Medulla oblongata (tissue), 1 donor: Measurements from ENCODE around the gene OSBPL9.
"Not testable (repeated sequence)": the region's sequence is repeated elsewhere in the genome, so short reads cannot be mapped to it uniquely, and the experiment has no call there.

Experiments
- DNase-seq: peaks from one replicate; pipeline ENCODE4 v3.0.0-alpha.2; 2015; ENCODE audit errors: extremely low spot score

Gene OSBPL9

GRCh38 chr1:51664421-51665240 lies 47.7 kb downstream of the OSBPL9 start:
- no peak for DNase-seq

DNA sequence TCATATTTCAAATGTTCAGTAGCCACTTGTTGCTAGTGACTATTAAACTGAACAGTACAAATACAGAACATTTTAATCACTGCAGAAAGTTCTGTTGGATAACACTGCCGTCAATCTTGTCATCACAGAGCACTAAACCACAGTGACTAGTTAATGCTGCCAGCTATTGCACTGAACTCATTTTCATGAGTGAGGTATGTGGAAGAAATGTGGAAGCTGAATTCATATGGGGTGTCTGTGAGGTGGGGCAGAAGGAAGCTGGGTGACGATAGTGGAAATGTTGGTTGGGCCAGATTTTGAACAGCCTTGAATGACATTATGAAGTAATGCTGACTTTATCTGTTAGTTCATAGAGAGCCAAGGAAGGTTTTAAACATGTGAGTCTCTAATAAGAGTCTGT lies 49.6 kb downstream of the OSBPL9 start:
- DNase-seq = no peak

- no peak for DNase-seq
Observed at GRCh38 chr1:51667561-51667960, 50.7 kb downstream of the OSBPL9 start.

DNA sequence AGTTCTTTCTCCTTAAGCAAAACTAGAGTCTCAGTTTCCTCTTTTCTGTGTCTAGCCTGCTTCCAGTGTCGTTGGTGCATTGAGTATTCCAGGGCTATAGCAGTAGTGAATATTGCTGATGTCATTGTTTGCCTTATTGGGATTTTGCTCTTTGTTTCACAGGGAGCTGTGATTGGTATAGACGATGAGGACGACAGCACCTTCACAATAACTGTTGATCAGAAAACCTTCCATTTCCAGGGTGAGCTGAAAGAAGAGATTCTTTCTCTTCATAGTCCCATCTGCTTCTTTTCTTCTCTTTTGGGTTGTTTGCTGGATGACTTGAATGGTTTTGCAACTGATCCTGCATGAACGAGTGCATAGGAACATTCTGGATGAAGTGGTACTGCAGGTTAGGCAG lies 52.4 kb downstream of the OSBPL9 start:
- DNase-seq = no peak

- DNase-seq = no peak
Observed at GRCh38 chr1:51669816-51670215, 52.9 kb downstream of the OSBPL9 start.

GRCh38 chr1:51671527-51672325 lies 54.8 kb downstream of the OSBPL9 start:
- no peak for DNase-seq

DNA sequence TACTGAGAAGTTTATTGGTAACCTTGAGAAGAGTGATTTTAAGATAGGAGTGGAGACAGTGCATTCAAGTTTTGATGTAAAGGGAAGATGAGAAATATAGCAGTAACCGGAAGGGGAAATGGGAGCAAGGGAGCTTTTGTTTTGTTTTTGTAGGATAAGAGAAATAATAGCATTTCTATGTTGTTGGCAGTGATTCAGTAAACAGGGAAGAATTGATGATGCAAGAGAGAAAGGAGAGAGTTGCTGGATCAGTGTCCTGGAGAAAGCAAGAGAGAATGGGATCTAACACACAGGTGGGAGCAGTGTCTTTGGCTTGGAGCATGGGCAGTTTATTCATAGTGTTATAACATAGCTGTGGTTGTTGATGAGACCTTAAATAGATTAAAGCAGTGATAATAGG lies 56.4 kb downstream of the OSBPL9 start:
- DNase-seq = no peak

DNA sequence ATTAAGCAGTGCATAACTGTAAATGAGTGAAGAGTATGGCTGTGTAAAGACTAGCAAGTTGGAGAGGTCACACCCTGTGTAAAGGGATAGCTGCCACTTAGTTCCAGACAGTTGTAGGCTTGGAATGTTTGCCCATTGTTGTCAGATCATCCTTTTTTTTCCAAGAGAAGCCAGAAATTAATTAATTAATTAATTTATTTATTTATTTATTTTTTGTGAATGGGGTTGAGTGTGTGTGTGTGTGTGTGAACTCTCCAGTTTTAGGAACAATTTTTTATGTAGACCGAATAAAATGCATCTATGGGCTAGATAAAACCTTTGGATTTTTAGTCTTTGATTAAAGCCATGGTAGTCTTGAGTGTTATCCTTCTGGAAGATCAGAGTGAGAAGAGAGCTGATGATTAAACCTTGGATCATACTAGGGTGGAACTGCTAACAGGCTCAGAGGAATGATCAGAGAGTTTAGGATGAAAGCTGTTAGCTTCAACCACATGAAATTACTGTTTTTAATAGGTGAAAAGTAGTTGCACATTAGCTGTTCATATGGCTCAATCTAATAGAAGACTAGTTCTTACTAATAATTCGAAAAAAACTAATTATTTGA lies 58.4 kb downstream of the OSBPL9 start:
- DNase-seq = no peak

DNA sequence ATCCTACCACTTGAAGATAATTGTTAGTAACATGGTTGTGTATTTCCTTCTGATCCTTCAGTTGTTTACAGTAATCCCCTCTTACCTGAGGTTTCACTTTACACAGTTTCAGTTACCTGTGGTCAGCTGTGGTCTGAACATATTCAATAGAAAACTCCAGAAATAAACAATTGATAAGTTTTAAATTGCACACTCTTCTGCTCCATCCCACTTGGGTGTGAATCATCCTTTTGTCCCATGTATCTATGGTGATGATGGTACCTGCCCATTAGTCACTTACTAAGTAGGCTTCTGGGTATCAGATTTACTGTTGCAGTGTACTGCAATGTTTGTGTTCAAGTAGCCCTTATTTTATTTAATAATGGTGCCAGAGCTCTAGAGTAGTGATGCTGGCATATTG lies 62.5 kb downstream of the OSBPL9 start:
- no peak for DNase-seq

GRCh38 chr1:51684776-51685175 lies 67.9 kb downstream of the OSBPL9 start:
- no peak for DNase-seq

DNA sequence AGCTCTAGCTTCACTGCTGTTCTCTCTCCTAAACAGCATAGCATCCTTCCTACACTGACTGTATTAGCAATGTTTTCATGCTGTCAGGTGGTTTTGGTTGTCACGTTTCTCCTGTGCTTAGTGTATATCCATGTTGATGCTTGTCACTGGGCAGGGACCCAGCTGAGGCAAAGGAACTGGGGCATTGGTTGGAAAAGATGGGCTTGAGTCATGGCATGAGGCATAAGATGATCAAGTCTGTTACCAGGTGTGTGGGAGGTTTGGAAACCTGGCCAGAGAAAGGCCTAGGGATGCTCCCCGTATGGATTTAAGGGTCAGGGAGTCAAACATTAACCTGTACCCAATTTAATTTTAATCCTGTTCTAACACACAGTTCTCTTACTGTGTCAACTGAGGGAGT lies 69.6 kb downstream of the OSBPL9 start:
- no peak for DNase-seq

GRCh38 chr1:51689075-51689440 lies 72.2 kb downstream of the OSBPL9 start:
- no peak for DNase-seq

GRCh38 chr1:51689643-51690042 lies 72.8 kb downstream of the OSBPL9 start:
- DNase-seq = no peak

GRCh38 chr1:51690285-51690961 lies 73.5 kb downstream of the OSBPL9 start:
- DNase-seq = no peak

DNA sequence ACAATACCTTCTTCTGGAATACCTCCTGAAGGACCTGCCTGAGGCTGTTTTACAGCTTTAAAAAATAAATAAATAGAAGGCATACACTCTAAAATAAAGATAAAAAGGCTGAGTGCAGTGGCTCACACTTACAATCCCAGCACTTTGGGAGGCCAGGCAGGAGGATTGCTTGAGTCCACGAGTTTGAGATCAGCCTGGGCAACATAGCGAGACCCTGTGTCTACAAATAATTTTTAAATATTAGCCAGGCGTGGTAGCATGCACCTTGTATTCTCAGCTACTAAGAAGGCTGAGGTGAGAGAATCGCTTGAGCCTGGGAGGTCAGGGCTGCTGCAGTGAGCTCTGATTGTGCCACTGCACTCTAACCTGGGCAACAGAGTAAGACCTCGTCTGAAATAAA lies 75.0 kb downstream of the OSBPL9 start:
- no peak for DNase-seq

DNA sequence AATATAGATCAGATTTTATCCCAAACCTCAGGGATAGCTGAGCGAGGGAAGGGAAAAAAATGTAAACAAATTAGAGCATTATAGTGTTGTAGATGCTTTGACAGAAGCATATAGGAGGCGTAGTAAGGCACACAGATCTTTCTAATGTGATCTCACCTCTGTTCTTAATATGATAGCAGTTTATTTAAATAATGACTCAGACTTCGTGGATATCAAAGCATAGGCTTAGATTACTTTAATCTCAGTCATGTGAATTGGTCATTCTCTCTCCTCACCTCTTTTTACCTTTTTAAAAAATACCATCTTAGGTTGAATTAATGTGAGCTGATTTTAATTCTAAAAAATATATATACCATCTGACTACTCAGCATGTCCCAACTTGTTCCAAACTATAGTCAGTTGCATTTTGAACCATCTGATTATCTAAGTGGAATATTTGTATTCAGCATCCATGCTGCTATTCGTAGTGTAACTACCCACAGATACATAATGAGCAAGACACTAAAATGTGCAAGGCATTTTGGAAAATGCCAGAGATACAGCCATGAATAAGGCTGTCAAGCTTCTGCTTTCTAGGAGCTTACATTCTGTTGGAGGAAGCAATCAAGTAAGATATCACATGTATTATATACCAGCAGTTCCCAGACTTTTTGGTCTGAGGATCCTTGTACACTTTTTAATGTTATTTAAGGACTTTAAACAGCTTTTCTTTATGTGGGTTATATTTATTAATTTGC lies 76.7 kb downstream of the OSBPL9 start:
- DNase-seq = no peak

DNA sequence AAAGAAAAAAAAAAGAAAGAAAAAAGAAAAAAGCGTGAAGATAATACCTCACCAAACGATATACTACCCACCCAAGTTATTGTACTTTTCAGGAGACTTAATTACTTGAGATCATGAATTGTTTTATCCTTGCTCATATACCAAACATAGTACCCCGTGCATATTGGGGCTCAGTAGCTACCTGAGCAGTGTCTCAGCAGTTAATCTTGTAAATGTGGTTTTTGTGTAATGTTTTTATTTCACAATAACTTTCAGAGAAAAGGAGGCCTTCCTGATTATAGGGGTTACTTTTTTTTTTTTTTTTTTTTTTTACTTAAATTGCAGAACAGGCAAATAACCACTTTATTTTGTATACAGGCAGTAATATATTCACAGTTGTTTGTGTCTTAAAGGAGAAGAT lies 80.3 kb downstream of the OSBPL9 start:
- no peak for DNase-seq

GRCh38 chr1:51699391-51699790 lies 82.5 kb downstream of the OSBPL9 start:
- no peak for DNase-seq

GRCh38 chr1:51701782-51702181 lies 84.9 kb downstream of the OSBPL9 start:
- DNase-seq = not testable (repeated sequence)

DNA sequence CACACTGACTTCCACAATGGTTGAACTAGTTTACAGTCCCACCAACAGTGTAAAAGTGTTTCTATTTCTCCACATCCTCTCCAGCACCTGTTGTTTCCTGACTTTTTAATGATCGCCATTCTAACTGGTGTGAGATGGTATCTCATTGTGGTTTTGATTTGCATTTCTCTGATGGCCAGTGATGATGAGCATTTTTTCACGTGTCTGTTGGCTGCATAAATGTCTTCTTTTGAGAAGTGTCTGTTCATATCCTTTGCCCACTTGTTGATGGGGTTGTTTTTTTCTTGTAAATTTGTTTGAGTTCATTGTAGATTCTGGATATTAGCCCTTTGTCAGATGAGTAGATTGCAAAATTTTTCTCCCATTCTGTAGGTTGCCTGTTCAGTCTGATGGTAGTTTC lies 85.3 kb downstream of the OSBPL9 start:
- DNase-seq = not testable (repeated sequence)

DNA sequence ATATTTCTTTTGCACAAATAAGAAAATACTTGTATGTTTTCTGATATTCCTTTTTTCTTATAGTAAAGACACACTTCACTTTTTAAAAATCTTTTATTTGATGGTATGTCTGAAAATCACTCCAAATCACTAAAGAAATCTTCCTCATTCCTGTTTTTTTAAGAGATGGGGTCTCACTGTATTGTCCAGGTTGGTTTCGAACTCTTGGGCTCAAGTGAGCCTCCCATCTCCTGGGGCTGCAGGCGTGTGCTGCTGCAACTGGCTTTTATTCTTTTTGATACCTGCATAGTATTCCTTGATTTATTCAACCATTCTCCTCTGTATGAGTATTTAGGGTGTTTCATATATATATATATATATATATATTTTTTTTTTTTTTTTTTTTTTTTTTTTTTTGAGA lies 88.1 kb downstream of the OSBPL9 start:
- DNase-seq = no peak
